Breast epithelium (tissue), 3 donors: ENCODE results near the gene ENTPD2.

Experiments used
- POLR2A ChIP-seq: fragments of 450-650 bp; IDR thresholded peaks from one replicate; pipeline ENCODE4 v1.6.1; 2016; ENCODE audit warnings: antibody characterized with exemption, mild to moderate bottlenecking, moderate library complexity
- POLR2AphosphoS5 ChIP-seq, 3 donors: sonication (generic); formaldehyde crosslinking; IDR thresholded peaks; one replicate each; pipeline ENCODE4 v1.6.1; 2017; ENCODE audit warnings: antibody characterized with exemption in 3 of 3
- TF ChIP-seq, protein P1 (sequence below), 3 donors: fragments of 450-650 bp; IDR thresholded peaks; one replicate each; pipeline ENCODE4 v1.5.1; 2016 to 2017; ENCODE audit warnings: antibody characterized with exemption in 3 of 3, mild to moderate bottlenecking in 3 of 3, moderate library complexity in 3 of 3

DNA sequence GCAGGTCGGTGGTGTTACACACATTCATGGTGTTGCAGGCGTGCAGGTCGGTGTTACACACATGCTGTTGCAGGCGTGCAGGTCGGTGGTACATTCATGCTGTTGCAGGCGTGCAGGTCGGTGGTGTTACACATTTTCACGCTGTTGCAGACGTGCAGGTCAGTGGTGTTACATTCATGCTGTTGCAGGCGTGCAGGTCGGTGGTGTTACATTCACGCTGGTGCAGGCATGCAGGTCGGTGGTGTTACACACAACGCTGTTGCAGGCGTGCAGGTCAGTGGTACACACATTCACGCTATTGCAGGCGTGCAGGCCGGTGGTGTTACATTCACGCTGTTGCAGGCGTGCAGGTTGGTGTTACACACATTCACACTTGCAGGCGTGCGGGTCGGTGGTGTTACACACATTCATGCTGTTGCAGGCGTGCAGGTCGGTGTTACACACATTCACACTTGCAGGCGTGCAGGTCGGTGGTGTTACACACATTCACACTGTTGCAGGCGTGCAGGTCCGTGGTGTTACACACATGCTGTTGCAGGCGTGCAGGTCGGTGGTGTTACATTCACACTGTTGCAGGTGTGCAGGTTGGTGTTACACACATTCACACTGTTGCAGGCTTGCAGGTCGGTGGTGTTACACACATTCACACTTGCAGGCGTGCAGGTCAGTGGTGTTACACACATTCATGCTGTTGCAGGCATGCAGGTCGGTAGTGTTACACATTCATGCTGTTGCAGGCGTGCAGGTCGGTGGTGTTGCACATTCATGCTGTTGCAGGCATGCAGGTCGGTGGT, 49.5 kb upstream of the ENTPD2 start:
- TF ChIP-seq, protein P1, sequence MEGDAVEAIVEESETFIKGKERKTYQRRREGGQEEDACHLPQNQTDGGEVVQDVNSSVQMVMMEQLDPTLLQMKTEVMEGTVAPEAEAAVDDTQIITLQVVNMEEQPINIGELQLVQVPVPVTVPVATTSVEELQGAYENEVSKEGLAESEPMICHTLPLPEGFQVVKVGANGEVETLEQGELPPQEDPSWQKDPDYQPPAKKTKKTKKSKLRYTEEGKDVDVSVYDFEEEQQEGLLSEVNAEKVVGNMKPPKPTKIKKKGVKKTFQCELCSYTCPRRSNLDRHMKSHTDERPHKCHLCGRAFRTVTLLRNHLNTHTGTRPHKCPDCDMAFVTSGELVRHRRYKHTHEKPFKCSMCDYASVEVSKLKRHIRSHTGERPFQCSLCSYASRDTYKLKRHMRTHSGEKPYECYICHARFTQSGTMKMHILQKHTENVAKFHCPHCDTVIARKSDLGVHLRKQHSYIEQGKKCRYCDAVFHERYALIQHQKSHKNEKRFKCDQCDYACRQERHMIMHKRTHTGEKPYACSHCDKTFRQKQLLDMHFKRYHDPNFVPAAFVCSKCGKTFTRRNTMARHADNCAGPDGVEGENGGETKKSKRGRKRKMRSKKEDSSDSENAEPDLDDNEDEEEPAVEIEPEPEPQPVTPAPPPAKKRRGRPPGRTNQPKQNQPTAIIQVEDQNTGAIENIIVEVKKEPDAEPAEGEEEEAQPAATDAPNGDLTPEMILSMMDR (IDR thresholded peaks at IDR 0.05), result no peak
- TF ChIP-seq POLR2A (no peak), POLR2AphosphoS5 (IDR thresholded peaks at IDR 0.05) (no peak)
